HCT116 (cell line): Measurements from ENCODE around the gene CPT1C. TPM values are rescaled to one million over a fixed set of nuclear protein-coding genes. Genes with fewer than 3 reads are reported as not detected.

Source experiments
- ATAC-seq: fragments of 200-7000 bp; cut with Tn5 transposase; 2 replicates; pipeline ENCODE4 v1.9.1; 2020; ENCODE audit warnings: mild to moderate bottlenecking, moderate library complexity
- BruUV-seq: library from RNA; stranded (reverse); fragments of 400-500 nt; replicated peaks from 2 replicates; lab custom pipeline; 2021; lab: Mats Ljungman, UMichigan
- CTCF ChIA-PET: fragments of 300-600 bp; sonication (Branson Sonifier 250); formaldehyde crosslinking; loops from one replicate; lab custom pipeline; 2021; ENCODE audit warnings: antibody characterized with exemption; lab: Charles Lee
- POLR2A ChIA-PET: fragments of 300-600, 350-600 bp; sonication (Branson Sonifier 250); formaldehyde crosslinking; loops from one replicate; lab custom pipeline; 2021; ENCODE audit warnings: antibody characterized with exemption; lab: Charles Lee
- RAD21 ChIA-PET, 2 experiments: fragments of 300-600 bp; sonication (Branson Sonifier 250); formaldehyde crosslinking; loops; one replicate each; lab custom pipeline; 2023; ENCODE audit warnings: low total read pairs in 2 of 2; ENCODE audit not compliant: uncharacterized antibody in 2 of 2, unreplicated experiment in 2 of 2, low non-redundant PET in 1 of 2; lab: Charles Lee
- DNase-seq: peaks from one replicate; pipeline ENCODE4 v3.0.0-alpha.2; 2010; ENCODE audit warnings: low read depth, low spot score
- H2AFZ ChIP-seq: fragments of 200-600 bp; shearing (Covaris generic), sonication (generic); 2 replicates; pipeline ENCODE4 v1.6.1; 2017; ENCODE audit warnings: low read depth, mixed run types, mixed read lengths, antibody characterized with exemption, low read length; ENCODE audit not compliant: poor library complexity, severe bottlenecking
- H3K27ac ChIP-seq: 2 replicates; pipeline ENCODE4 v1.5.1; 2012; ENCODE audit warnings: low read depth, low read length
- H3K27me3 ChIP-seq: fragments of 200-600 bp; sonication (generic); 2 replicates; pipeline ENCODE4 v1.6.1; 2016; ENCODE audit warnings: mixed run types, low read length, mixed read lengths; ENCODE audit not compliant: insufficient read depth
- H3K36me3 ChIP-seq, 2 experiments: fragments of 200-500 bp in 1 of 2; fragments of 200-600 bp in 1 of 2; sonication (Bioruptor generic) in 1 of 2; sonication (generic) in 1 of 2; 2 replicates each; pipeline versions ENCODE4 v1.5.1 to v1.6.1; 2014 to 2016; ENCODE audit warnings: low read length in 2 of 2, inconsistent platforms in 1 of 2, mixed read lengths in 1 of 2, mixed run types in 1 of 2; ENCODE audit not compliant: insufficient read depth in 2 of 2, control insufficient read depth in 1 of 2
- H3K4me1 ChIP-seq, 2 experiments: fragments of 200-600 bp in 1 of 2; sonication (generic) in 1 of 2; 2 replicates each; pipeline versions ENCODE4 v1.5.1 to v1.6.1; 2012 to 2017; ENCODE audit warnings: low read length in 2 of 2, inconsistent platforms in 1 of 2, mild to moderate bottlenecking in 1 of 2, mixed read lengths in 1 of 2, mixed run types in 1 of 2, moderate library complexity in 1 of 2; ENCODE audit not compliant: insufficient read depth in 2 of 2, control insufficient read depth in 1 of 2
- H3K4me2 ChIP-seq: fragments of 200-600 bp; sonication (generic); 2 replicates; pipeline ENCODE4 v1.6.1; 2017; ENCODE audit warnings: mixed run types, low read length, mixed read lengths
- H3K4me3 ChIP-seq, 2 experiments: fragments of 200-600 bp in 1 of 2; sonication (generic) in 1 of 2; replicated peaks in 1 of 2; 2 replicates each; pipeline ENCODE4 v1.5.1; 2011 to 2016; ENCODE audit warnings: low read length in 2 of 2, control low read depth in 1 of 2, low read depth in 1 of 2, mild to moderate bottlenecking in 1 of 2, mixed read lengths in 1 of 2, mixed run types in 1 of 2
- H3K79me2 ChIP-seq: fragments of 200-600 bp; sonication (generic); 2 replicates; pipeline ENCODE4 v1.6.1; 2017; ENCODE audit warnings: mild to moderate bottlenecking, mixed run types, low read length, moderate library complexity, mixed read lengths; ENCODE audit not compliant: insufficient read depth
- H3K9ac ChIP-seq: fragments of 200-600 bp; sonication (generic); 2 replicates; pipeline ENCODE4 v1.6.1; 2016; ENCODE audit warnings: low read length, mixed read lengths
- H3K9me2 ChIP-seq: fragments of 200-600 bp; sonication (generic), shearing (Covaris generic); 2 replicates; pipeline ENCODE4 v1.6.1; 2017; ENCODE audit warnings: mixed run types, mild to moderate bottlenecking, moderate library complexity; ENCODE audit not compliant: insufficient read depth
- H3K9me3 ChIP-seq, 2 experiments: fragments of 200-500 bp in 1 of 2; fragments of 200-600 bp in 1 of 2; sonication (Bioruptor generic) in 1 of 2; sonication (generic) in 1 of 2; 2 replicates each; pipeline ENCODE4 v1.6.1; 2014 to 2017; ENCODE audit warnings: low read length in 2 of 2, mixed read lengths in 2 of 2, inconsistent platforms in 1 of 2, low read depth in 1 of 2, mild to moderate bottlenecking in 1 of 2, mixed run types in 1 of 2, moderate library complexity in 1 of 2; ENCODE audit not compliant: control insufficient read depth in 1 of 2, insufficient read depth in 1 of 2
- H4K20me1 ChIP-seq: fragments of 200-600 bp; sonication (generic), shearing (Covaris generic); 2 replicates; pipeline ENCODE4 v1.6.1; 2017; ENCODE audit warnings: mixed run types, mild to moderate bottlenecking, moderate library complexity; ENCODE audit not compliant: insufficient read depth
- CEBPB ChIP-seq: IDR thresholded peaks from 2 replicates; pipeline ENCODE4 v1.6.1; 2012; ENCODE audit warnings: low read depth
- POLR2A ChIP-seq: IDR thresholded peaks from 2 replicates; pipeline ENCODE4 v1.7.0; 2011; ENCODE audit warnings: borderline replicate concordance; ENCODE audit not compliant: insufficient read depth, insufficient read length; ENCODE audit errors: extremely low read depth
- RAD21 ChIP-seq: IDR thresholded peaks from 2 replicates; pipeline ENCODE4 v1.6.1; 2012; ENCODE audit warnings: low read depth, mild to moderate bottlenecking
- SIN3A ChIP-seq: IDR thresholded peaks from 2 replicates; pipeline ENCODE4 v1.6.1; 2012; ENCODE audit warnings: low read depth
- ZFX ChIP-seq: fragments of 450-650 bp; IDR thresholded peaks from 2 replicates; pipeline ENCODE4 v1.6.1; 2017
- ZNF274 ChIP-seq: fragments of 200-500 bp; sonication (Bioruptor generic); IDR thresholded peaks from 2 replicates; pipeline ENCODE4 v1.6.1; 2014; ENCODE audit warnings: mild to moderate bottlenecking, low read depth, low read length, inconsistent platforms
- intact Hi-C: fragments of 100-400 bp; cut with micrococcal nuclease; formaldehyde crosslinking; loops from 2 replicates; pipeline ENCODE4 v1.10.0; 2022
- total RNA-seq: library from RNA; stranded (reverse); gene quantifications from one replicate; pipeline ENCODE4 v1.2.1, GENCODE V29; 2021; ENCODE audit not compliant: unreplicated experiment
- TF ChIP-seq, protein P1 (sequence below): IDR thresholded peaks from 2 replicates; pipeline ENCODE4 v1.6.1; 2011; ENCODE audit warnings: mild to moderate bottlenecking, low read length, moderate library complexity; ENCODE audit not compliant: insufficient replicate concordance; ENCODE audit errors: extremely low read depth
- TF ChIP-seq, protein P2 (sequence below): IDR thresholded peaks from 2 replicates; pipeline ENCODE4 v1.6.1; 2012

CPT1C gene
- total RNA-seq, 1 experiment from 2014 or later, result 12.0 TPM

DNA sequence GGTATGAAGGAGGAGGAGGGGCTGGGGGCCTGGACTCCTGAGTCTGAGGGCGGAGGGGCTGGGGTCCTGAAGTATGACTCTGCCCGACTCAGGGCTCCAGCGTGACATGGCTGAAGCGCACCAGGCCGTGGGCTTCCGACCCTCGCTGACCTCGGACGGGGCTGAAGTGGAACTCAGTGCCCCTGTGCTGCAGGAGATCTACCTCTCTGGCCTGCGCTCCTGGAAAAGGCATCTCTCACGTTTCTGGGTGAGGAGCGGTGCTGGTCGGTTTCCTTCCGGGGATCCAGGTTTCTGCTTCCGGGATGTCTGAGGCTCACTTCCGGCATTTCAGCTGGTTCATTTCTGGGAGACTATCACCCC is 1.2 kb downstream of the CPT1C start:
- H2AFZ ChIP-seq, result no peak overlapping the region
- TF ChIP-seq SIN3A, result no peak
- TF ChIP-seq POLR2A, result peak; percentile 33
- no peaks in the 10 kb centered on the region for H4K20me1 ChIP-seq
- ChIA-PET CTCF (no interaction called here), POLR2A (no interaction called here), RAD21 (no interaction called here)
- H3K9ac ChIP-seq, result no peak overlapping the region
- no peaks in the 10 kb centered on the region for H3K79me2 ChIP-seq
- ATAC-seq (no peak), DNase-seq (no peak)
- no peak overlapping the region for H3K4me2 ChIP-seq
- no peak overlapping the region for H3K27ac ChIP-seq
- intact Hi-C loops, result no loop called here
- H3K4me1 ChIP-seq, result peaks cover 0 to 26% of the 10 kb centered on the region in 2 experiments; a peak in 2 of 4 replicates
- H3K36me3 ChIP-seq, result peaks cover 5 to 9% of the 10 kb centered on the region in 2 experiments; a peak in 2 of 4 replicates
- H3K9me2 ChIP-seq, result no peaks in the 10 kb centered on the region
- no TSS peak for BruUV-seq
- H3K9me3 ChIP-seq, result no peaks in the 10 kb centered on the region
- no peaks in the 10 kb centered on the region for H3K27me3 ChIP-seq
- H3K4me3 ChIP-seq, result no peak overlapping the region

DNA sequence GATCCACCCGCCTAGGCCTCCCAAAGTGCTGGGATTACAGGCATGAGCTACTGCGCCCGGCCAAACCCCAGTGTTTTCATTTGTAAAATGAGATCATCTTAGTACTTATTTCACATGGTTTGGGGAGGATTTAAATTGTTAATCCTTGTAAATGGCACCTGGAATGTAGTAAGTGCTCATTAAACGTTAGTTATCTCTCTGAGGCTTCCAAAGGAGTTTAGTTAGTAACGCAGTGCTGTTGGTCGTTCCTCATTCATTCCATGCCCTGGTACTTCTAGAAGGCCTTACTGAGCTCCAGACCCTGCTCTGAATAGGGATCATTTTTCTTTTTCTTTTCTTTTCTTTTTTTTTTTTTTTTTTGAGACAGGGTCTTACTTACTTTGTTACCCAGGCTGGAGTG is 5.2 kb downstream of the CPT1C start:
- Histone ChIP-seq H3K9ac (no peak overlapping the region), H3K27me3 (no peaks in the 10 kb centered on the region), H3K9me3 (no peaks in the 10 kb centered on the region), H2AFZ (no peak overlapping the region), H3K79me2 (no peaks in the 10 kb centered on the region), H3K36me3 (no peaks in the 10 kb centered on the region), H4K20me1 (no peaks in the 10 kb centered on the region), H3K4me2 (no peak overlapping the region), H3K27ac (no peak overlapping the region), H3K9me2 (no peaks in the 10 kb centered on the region), H3K4me3 (no peak overlapping the region), H3K4me1 (peaks cover 4 to 18% of the 10 kb centered on the region in 2 experiments; a peak in 3 of 4 replicates)
- intact Hi-C loops, result no loop called here
- BruUV-seq, result no TSS peak
- DNase-seq (no peak), ATAC-seq (no peak)
- RAD21 ChIA-PET, result interaction anchor here in 1 of 2 experiments (0.7 kb wide), 1 partner anchor 130 kb away, joined by 8 read pairs; no protein-coding TSS in a partner anchor
- CTCF ChIA-PET, result no interaction called here
- TF ChIP-seq ZFX, result no peak
- POLR2A ChIA-PET, result no interaction called here

DNA sequence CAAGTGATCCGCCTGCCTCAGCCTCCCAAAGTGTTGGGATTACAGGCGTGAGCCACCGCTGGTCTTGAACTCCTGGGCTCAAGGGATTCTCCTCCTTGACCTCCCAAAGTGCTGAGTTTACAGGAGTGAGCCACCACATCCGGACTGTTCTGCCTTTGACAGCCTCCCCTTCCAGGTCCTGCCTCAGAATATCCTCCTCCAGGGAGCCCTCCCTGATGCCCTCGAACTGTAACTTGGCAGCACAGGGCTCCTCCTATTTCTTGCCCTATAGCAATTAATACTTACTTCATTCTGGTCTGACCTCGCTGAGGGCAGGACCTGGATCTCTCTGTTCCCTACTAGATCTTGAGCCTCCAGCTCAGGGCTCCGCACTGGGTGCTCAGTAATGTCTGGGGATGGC is 5.9 kb downstream of the CPT1C start:
- Histone ChIP-seq H3K4me3 (no peak overlapping the region), H3K27me3 (no peaks in the 10 kb centered on the region), H3K4me2 (no peak overlapping the region), H3K36me3 (no peaks in the 10 kb centered on the region), H3K4me1 (peaks cover 4 to 14% of the 10 kb centered on the region in 2 experiments; a peak in 3 of 4 replicates), H3K9ac (no peak overlapping the region), H3K9me2 (no peaks in the 10 kb centered on the region), H3K79me2 (no peaks in the 10 kb centered on the region), H3K27ac (no peak overlapping the region), H4K20me1 (no peaks in the 10 kb centered on the region), H2AFZ (no peak overlapping the region), H3K9me3 (no peaks in the 10 kb centered on the region)
- ChIA-PET RAD21 (no interaction called here), POLR2A (no interaction called here), CTCF (no interaction called here)
- intact Hi-C loops, result no loop called here
- ATAC-seq, result no peak
- DNase-seq, result no peak
- no peak for TF ChIP-seq ZNF274
- no peak for TF ChIP-seq RAD21
- TF ChIP-seq, protein P1, sequence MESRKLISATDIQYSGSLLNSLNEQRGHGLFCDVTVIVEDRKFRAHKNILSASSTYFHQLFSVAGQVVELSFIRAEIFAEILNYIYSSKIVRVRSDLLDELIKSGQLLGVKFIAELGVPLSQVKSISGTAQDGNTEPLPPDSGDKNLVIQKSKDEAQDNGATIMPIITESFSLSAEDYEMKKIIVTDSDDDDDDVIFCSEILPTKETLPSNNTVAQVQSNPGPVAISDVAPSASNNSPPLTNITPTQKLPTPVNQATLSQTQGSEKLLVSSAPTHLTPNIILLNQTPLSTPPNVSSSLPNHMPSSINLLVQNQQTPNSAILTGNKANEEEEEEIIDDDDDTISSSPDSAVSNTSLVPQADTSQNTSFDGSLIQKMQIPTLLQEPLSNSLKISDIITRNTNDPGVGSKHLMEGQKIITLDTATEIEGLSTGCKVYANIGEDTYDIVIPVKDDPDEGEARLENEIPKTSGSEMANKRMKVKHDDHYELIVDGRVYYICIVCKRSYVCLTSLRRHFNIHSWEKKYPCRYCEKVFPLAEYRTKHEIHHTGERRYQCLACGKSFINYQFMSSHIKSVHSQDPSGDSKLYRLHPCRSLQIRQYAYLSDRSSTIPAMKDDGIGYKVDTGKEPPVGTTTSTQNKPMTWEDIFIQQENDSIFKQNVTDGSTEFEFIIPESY, result no peak
- TF ChIP-seq CEBPB, result no peak
- TF ChIP-seq, protein P2, sequence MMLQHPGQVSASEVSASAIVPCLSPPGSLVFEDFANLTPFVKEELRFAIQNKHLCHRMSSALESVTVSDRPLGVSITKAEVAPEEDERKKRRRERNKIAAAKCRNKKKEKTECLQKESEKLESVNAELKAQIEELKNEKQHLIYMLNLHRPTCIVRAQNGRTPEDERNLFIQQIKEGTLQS, result no peak
- BruUV-seq, result no TSS peak
